A673 (cell line): ENCODE results near the gene C10orf53. TPM values are rescaled to one million over a fixed set of nuclear protein-coding genes. Genes with fewer than 3 reads are reported as not detected.

Experiments
- BruUV-seq: library from RNA; stranded (reverse); fragments of 400-500 nt; replicated peaks from 2 replicates; lab custom pipeline; 2021; lab: Mats Ljungman, UMichigan
- CTCF ChIA-PET: fragments of 300-600 bp; sonication (Branson Sonifier 250); formaldehyde crosslinking; loops from one replicate; lab custom pipeline; 2022; ENCODE audit warnings: antibody characterized with exemption; lab: Charles Lee
- POLR2A ChIA-PET: fragments of 300-600 bp; sonication (Branson Sonifier 250); formaldehyde crosslinking; loops from one replicate; lab custom pipeline; 2022; ENCODE audit warnings: antibody characterized with exemption; ENCODE audit not compliant: low non-redundant PET; lab: Charles Lee
- DNase-seq: peaks from one replicate; pipeline ENCODE4 v3.0.0-alpha.2; 2015; ENCODE audit warnings: low spot score
- H3K27ac ChIP-seq: fragments of 200-600 bp; sonication (generic); 2 replicates; pipeline ENCODE4 v1.5.1; 2016; ENCODE audit warnings: mixed run types, low read depth, mild to moderate bottlenecking, mixed read lengths, antibody characterized with exemption, low read length; ENCODE audit not compliant: poor library complexity, severe bottlenecking
- H3K27me3 ChIP-seq: fragments of 200-600 bp; sonication (generic); replicated peaks from 2 replicates; pipeline ENCODE4 v1.6.1; 2017; ENCODE audit warnings: mixed run types, low read depth, mild to moderate bottlenecking, mixed read lengths, antibody characterized with exemption, low read length; ENCODE audit not compliant: insufficient read depth, poor library complexity
- H3K36me3 ChIP-seq: fragments of 200-600 bp; sonication (generic); 2 replicates; pipeline ENCODE4 v1.6.1; 2016; ENCODE audit warnings: mixed run types, mild to moderate bottlenecking, mixed read lengths, antibody characterized with exemption, low read length; ENCODE audit not compliant: insufficient read depth, poor library complexity, severe bottlenecking
- H3K4me1 ChIP-seq: fragments of 200-600 bp; sonication (generic); 2 replicates; pipeline ENCODE4 v1.6.1; 2017; ENCODE audit warnings: mixed run types, mild to moderate bottlenecking, mixed read lengths, antibody characterized with exemption, low read length; ENCODE audit not compliant: insufficient read depth, poor library complexity, severe bottlenecking
- H3K4me3 ChIP-seq: fragments of 200-600 bp; sonication (generic); 2 replicates; pipeline ENCODE4 v1.5.1; 2016; ENCODE audit warnings: low read depth, mixed run types, mild to moderate bottlenecking, mixed read lengths, low read length; ENCODE audit not compliant: poor library complexity, severe bottlenecking
- H3K9me3 ChIP-seq: fragments of 200-600 bp; sonication (generic); 2 replicates; pipeline ENCODE4 v1.6.1; 2016; ENCODE audit warnings: mixed run types, low read depth, mild to moderate bottlenecking, mixed read lengths, antibody characterized with exemption, low read length; ENCODE audit not compliant: poor library complexity, severe bottlenecking
- CTCF ChIP-seq: fragments of 300-800, 200-600 bp; sonication (generic); conservative IDR thresholded peaks from 2 replicates; pipeline ENCODE4 v1.5.1; 2017; ENCODE audit warnings: low read depth, mild to moderate bottlenecking, antibody characterized with exemption, low read length, moderate library complexity, mixed read lengths
- EZH2 ChIP-seq: fragments of 200-600 bp; sonication (generic); IDR thresholded peaks from 2 replicates; pipeline ENCODE4 v1.6.1; 2017; ENCODE audit warnings: borderline replicate concordance, low read depth, mild to moderate bottlenecking, mixed read lengths, antibody characterized with exemption, low read length; ENCODE audit not compliant: poor library complexity, severe bottlenecking
- intact Hi-C: fragments of 100-400 bp; cut with micrococcal nuclease; formaldehyde crosslinking; loops from one replicate; pipeline ENCODE4 v1.10.0; 2022; ENCODE audit not compliant: unreplicated experiment
- total RNA-seq: library from RNA; stranded (reverse); gene quantifications from 2 replicates; pipeline ENCODE4 v1.2.3, GENCODE V29; 2021

C10orf53 gene
- total RNA-seq, 1 experiment from 2014 or later = not detected

GRCh38 chr10:49726593-49726992, 47.1 kb downstream of the C10orf53 start:
- no peaks in the 10 kb centered on the region for H3K36me3 ChIP-seq
- POLR2A ChIA-PET = no interaction called here
- H3K27ac ChIP-seq = no peak overlapping the region
- intact Hi-C loops = no loop called here
- no peaks in the 10 kb centered on the region for H3K27me3 ChIP-seq
- TF ChIP-seq EZH2 (no peak), CTCF (no peak)
- CTCF ChIA-PET = no interaction called here
- H3K4me1 ChIP-seq = no peaks in the 10 kb centered on the region
- H3K4me3 ChIP-seq = no peak overlapping the region
- BruUV-seq = no TSS peak
- DNase-seq = no peak
- peaks cover 12% of the 10 kb centered on the region for H3K9me3 ChIP-seq

- no TSS peak for BruUV-seq
Observed at GRCh38 chr10:49733866-49734265, 54.4 kb downstream of the C10orf53 start.

DNA sequence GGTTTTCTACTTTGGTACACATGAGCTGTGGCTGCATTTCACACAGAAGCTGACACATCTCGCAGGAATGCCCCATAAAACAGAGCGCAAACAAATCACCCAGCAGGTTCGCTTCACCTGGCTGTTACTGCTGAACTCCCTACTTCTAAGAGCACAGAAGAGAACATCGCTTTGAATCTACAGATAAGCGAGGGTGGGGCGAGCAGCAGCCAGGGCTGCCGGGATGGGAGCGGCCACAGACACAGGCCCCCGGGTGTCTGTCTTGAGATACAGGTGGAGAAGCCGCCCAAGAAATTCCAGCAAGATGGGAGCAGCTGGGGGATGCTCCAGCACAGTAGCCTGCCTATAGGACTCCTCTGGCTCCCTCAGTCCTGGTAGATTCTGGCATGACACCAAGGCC, 55.2 kb downstream of the C10orf53 start:
- CTCF ChIA-PET = no interaction called here
- DNase-seq = no peak
- H3K27ac ChIP-seq = no peak overlapping the region
- no peak for TF ChIP-seq EZH2
- TF ChIP-seq CTCF = no peak
- no peaks in the 10 kb centered on the region for H3K4me1 ChIP-seq
- POLR2A ChIA-PET = no interaction called here
- no TSS peak for BruUV-seq
- no peak overlapping the region for H3K4me3 ChIP-seq
- H3K27me3 ChIP-seq = no peaks in the 10 kb centered on the region
- no peaks in the 10 kb centered on the region for H3K36me3 ChIP-seq
- H3K9me3 ChIP-seq = no peaks in the 10 kb centered on the region
- intact Hi-C loops = no loop called here

More at GRCh38 chr10:49733866-49734265, 54.4 kb downstream of the C10orf53 start:
- Histone ChIP-seq H3K27ac (no peak overlapping the region), H3K27me3 (no peaks in the 10 kb centered on the region), H3K36me3 (no peaks in the 10 kb centered on the region), H3K4me3 (no peak overlapping the region), H3K4me1 (no peaks in the 10 kb centered on the region), H3K9me3 (no peaks in the 10 kb centered on the region)
- ChIA-PET CTCF (no interaction called here), POLR2A (no interaction called here)
- DNase-seq = no peak
- intact Hi-C loops = no loop called here
- TF ChIP-seq CTCF = no peak
- no peak for TF ChIP-seq EZH2
